Middle frontal gyrus (tissue), 1 donor: ENCODE measurements around the gene ZNF10.

ENCODE experiments used
- DNase-seq: peaks from one replicate; pipeline ENCODE4 v3.0.0-alpha.2; 2015; ENCODE audit warnings: low spot score; ENCODE audit errors: extremely low spot score

Gene ZNF10

GRCh38 chr12:133130038-133130807 lies at the start of gene ZNF10, which contains the start of gene ZNF891:
ZNF10 (plus strand) TSS chr12:133130627; CDS start chr12:133144493, 13,866 bp downstream.
ZNF891 (minus strand) TSS chr12:133130274; CDS start chr12:133121918, 8,356 bp downstream.
- DNase-seq: peak; percentile 90

- DNase-seq: no peak
Measured at GRCh38 chr12:133081159-133081780, 49.2 kb upstream of the ZNF10 start.

- DNase-seq: no peak
Measured at GRCh38 chr12:133083345-133083744, 47.1 kb upstream of the ZNF10 start.

DNA sequence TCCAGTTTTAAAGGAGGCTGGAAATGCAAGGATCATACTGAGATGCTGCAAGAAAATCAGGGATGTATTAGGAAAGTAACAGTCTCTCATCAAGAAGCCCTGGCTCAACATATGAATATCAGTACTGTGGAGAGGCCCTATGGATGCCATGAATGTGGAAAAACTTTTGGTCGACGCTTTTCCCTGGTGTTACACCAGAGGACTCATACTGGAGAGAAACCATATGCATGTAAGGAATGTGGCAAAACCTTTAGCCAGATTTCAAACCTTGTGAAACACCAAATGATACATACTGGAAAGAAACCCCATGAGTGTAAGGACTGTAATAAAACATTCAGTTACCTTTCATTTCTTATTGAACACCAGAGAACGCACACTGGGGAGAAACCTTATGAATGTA lies 24.8 kb upstream of the ZNF10 start:
- DNase-seq: no peak

- no peak for DNase-seq
Measured at GRCh38 chr12:133106253-133106652, 24.2 kb upstream of the ZNF10 start.

DNA sequence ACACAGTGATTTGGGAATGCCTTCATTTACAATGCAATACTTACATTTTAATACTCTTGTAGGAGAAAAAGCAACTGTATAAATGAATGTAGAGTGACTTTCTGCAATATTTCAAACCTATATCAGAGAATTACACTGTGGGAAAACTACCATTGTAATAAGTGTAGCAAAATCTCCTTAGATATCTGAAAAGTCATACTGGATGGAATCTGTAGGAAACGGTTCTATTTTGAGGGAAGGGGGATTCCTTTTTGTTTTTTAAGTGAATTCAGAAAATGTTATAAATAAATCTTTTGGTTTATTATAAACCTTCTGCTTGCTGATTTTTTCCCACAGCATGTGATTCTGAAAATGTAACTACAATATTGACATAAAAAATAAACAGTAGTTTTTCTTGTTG lies 23.3 kb upstream of the ZNF10 start:
- no peak for DNase-seq

- DNase-seq: no peak
Measured at GRCh38 chr12:133108150-133108549, 22.3 kb upstream of the ZNF10 start.

DNA sequence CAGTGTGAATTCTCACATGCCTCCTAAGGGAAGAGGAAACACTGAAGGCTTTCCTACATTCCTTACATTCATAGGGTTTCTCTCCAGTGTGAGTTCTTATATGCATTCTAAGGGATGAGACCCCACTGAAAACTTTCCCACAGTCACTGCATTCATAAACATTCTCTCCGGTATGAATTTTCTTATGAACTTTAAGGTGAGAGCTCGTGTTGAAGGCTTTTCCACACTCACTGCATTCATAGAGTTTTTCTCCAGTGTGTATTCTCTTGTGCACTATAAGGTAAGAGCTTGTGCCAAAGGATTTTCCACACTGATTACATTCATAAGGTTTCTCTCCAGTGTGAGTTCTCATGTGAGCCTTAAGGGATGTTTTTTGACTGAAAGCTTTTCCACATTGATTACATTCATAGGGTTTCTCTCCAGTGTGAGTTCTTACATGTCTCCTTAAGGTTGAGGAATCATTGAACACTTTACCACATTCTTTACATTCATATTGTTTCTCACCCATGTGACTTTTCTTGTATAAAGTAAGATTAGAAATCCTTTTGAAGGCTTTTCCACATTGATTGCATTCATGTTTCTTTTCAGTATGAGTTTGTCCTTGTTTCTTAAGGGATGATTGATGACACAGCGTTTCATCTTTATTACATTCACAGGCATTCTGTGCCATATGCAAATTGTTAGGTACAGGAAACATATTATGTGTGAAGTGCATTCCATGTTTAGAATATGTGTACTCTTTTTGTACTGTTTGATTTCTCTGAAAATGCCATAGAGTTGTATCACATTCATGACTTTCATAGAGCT lies 9.8 kb upstream of the ZNF10 start:
- no peak for DNase-seq

DNA sequence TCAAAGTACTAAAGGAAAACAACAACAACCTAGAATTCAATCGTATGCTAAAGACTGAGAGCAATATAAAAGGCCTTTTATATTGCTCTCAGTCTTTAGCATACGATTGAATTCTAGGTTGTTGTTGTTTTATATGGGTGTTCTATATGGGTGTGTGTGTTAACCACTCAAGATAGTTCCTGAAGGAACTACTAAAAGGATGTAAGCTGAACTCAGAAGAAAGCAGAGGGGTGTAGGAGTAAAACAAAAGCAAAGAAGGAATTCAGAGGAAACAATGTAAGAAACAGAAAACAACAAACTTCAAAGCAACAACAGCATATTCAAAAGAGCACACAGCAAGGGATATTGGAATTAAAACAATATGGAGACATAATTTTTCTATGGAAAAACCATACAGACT lies 5.8 kb upstream of the ZNF10 start:
- no peak for DNase-seq

DNA sequence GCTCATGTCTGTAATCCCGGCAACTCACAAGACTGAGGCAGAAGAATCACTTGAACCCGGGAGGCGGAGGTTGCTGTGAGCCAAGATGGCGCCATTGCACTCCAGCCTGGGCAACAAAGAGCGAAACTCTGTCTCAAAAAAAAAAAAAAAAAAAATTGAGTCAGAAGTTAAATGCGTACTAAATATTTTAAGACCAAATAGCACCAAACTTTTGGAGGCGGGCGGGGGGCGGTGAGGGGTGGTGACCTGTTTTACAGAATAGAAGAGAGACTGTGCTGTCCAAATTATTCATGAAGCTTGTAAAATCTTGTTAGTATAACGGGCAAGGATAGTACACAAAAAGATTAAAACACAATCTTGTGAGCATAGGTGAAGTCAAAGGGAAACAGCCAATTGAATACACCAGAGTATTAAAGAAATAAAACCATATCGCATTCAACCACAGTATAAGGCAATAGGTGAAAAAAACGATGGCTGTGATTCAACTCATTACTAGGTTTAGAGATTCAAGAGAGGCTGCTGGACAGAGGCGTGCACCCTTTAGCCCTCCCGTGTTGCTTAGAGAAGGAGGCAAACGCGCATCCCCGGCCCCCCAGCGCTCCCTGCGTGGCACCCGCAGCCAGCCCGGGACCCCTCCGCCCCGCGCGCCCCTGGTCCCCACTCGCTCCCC lies 924 bp upstream of the ZNF10 start:
- DNase-seq: no peak

DNA sequence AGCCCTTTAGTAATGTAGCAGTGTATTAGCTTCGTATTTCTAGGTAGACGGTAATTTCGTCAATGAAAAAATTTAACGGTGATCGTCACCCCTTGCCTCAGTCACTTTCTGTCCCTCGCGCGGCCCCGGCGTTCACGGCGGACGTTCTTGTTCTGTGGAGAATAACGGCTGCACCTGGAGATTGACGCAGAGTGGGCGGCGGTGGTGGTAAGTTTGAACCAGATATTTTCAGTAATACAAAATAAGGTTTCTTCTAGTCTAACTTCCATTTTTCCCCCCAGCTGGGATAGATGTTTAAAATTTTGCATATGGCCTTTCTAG lies 341 bp downstream of the ZNF10 start:
- no peak for DNase-seq

DNA sequence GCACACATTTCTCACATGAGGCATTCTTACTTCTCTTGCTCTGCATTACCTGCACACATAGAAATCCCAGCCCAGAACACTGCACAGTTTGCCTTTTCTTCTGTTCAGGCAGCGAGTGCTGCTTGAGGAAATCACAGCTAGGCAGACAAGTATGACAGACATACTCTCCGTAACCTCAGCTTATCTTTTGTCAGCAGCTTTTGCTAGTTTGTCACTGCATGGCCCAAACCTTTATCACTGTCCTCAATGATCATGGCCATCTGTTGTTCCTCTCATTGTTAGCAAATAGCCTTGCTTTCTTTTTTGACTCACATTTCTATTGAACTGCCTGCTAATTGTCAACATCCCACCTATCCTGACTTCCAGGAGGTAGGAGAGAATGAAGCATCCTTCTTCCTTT lies 5.3 kb downstream of the ZNF10 start:
- no peak for DNase-seq

DNA sequence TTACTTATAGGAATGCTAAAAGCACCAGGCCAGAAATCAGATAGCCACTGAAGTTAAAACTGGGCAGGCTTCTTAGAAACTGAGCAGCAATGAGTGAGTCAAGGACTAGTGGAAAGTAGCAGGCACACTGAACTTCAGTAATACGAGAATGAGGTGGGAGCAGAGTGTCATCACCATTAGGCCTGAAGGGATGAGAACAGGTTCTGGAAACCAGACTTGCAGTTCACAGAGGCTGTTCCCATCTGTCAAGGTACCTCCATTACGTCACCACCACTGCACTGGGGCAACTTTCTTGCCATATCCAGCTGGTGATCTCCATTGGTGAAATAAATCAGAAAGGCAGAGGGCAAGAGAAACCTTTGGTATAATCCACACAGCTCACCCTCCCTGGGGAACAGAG lies 15.6 kb downstream of the ZNF10 start:
- DNase-seq: no peak

DNA sequence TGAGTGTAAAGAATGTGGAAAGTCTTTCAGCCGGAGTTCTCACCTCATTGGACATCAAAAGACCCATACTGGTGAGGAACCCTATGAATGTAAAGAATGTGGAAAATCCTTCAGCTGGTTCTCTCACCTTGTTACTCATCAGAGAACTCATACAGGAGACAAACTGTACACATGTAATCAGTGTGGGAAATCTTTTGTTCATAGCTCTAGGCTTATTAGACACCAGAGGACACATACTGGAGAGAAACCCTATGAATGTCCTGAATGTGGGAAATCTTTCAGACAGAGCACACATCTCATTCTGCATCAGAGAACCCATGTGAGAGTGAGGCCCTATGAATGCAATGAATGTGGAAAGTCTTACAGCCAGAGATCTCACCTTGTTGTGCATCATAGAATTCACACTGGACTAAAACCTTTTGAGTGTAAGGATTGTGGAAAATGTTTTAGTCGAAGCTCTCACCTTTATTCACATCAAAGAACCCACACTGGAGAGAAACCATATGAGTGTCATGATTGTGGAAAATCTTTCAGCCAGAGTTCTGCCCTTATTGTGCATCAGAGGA lies 25.8 kb downstream of the ZNF10 start:
- no peak for DNase-seq

GRCh38 chr12:133165776-133166175 lies 35.3 kb downstream of the ZNF10 start:
- no peak for DNase-seq

GRCh38 chr12:133172491-133172890 lies 42.1 kb downstream of the ZNF10 start:
- no peak for DNase-seq

- no peak for DNase-seq
Measured at GRCh38 chr12:133174901-133175300, 44.5 kb downstream of the ZNF10 start.

- no peak for DNase-seq
Measured at GRCh38 chr12:133180669-133181068, 50.2 kb downstream of the ZNF10 start.

DNA sequence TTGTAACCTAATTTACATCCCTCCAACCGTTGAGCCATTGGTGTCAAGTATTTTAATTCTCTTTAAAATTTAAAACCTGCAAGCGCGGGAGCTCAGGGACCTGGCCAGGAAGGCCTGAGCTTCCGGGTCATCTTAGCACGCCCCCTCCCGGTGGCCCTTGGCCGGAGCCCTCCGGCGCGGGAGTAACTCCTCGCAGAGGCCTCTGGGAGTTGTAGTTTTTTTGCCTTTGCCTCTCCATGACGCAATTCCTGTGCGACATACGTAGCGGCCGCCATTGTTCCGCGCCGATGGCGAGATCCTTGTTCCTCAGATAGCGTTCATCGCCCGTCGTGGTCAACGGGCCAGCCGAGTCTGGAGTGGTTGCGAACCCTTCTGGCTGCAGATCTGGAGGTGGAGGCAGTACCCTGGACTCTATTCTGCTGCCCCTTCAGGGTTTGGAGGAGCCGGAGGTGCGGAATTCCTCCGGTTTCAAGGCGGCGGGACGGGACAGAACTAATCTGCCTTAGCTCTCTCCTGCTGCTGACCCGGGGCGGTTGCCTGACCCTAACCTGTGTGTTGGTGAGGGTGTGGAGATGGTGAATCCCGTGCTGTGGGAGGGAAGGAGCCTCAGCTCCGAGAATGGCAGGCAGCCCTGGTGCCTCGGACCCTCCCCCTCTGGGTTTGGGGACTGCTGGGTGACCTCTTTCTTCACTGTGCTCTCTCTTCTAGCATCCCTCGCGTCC lies 51.0 kb downstream of the ZNF10 start, which contains the start of gene ZNF268:
TSS of gene ZNF268 (plus strand) at position 258 of the 722 bp plus-strand sequence. CDS start 503 bp downstream, outside the sequence.
- peak; percentile 82 for DNase-seq

- no peak for DNase-seq
Measured at GRCh38 chr12:133190176-133190575, 59.7 kb downstream of the ZNF10 start.

GRCh38 chr12:133192847-133193246 lies 62.4 kb downstream of the ZNF10 start:
- DNase-seq: no peak
